HepG2 (cell line): ENCODE results near the gene SMAD3. TPM values are rescaled to one million over a fixed set of nuclear protein-coding genes. Genes with fewer than 3 reads are reported as not detected.

Experiments
- ARNT2 ChIP-seq: sonication (generic); formaldehyde crosslinking; IDR thresholded peaks from 2 replicates; pipeline ENCODE4 v1.8.0; 2022; ENCODE audit warnings: mild to moderate bottlenecking, low read depth, missing genetic modification reagents, moderate library complexity
- BCL6 ChIP-seq: IDR thresholded peaks from 2 replicates; pipeline ENCODE4 v1.6.1; 2016; ENCODE audit warnings: missing genetic modification reagents, missing compliant biosample characterization
- GFI1 ChIP-seq: sonication (generic); formaldehyde crosslinking; IDR thresholded peaks from 2 replicates; pipeline ENCODE4 v1.5.0; 2020; ENCODE audit warnings: missing genetic modification reagents, mild to moderate bottlenecking, borderline replicate concordance
- HDAC2 ChIP-seq: sonication (generic); formaldehyde crosslinking; IDR thresholded peaks from 2 replicates; pipeline ENCODE4 v1.4.0; 2020; ENCODE audit warnings: missing genetic modification reagents
- MAFF ChIP-seq: IDR thresholded peaks from 2 replicates; pipeline ENCODE4 v1.6.1; 2011; ENCODE audit warnings: low read depth, low read length, improper control_type of control experiment
- NRL ChIP-seq: sonication (generic); formaldehyde crosslinking; IDR thresholded peaks from 2 replicates; pipeline ENCODE4 v1.5.0; 2020; ENCODE audit warnings: missing genetic modification reagents, mild to moderate bottlenecking, moderate library complexity, borderline replicate concordance
- SNAI1 ChIP-seq: sonication (generic); formaldehyde crosslinking; IDR thresholded peaks from 2 replicates; pipeline ENCODE4 v1.5.0; 2020; ENCODE audit warnings: mild to moderate bottlenecking, missing genetic modification reagents, borderline replicate concordance
- SRSF4 ChIP-seq: fragments of 200-400 bp; formaldehyde crosslinking; IDR thresholded peaks from one replicate; pipeline ENCODE4 v1.6.1; 2018; ENCODE audit warnings: mild to moderate bottlenecking, low read depth, low read length, moderate library complexity; ENCODE audit not compliant: poor library complexity, severe bottlenecking
- WIZ ChIP-seq: sonication (generic); formaldehyde crosslinking; IDR thresholded peaks from 2 replicates; pipeline ENCODE4 v1.5.1; 2020; ENCODE audit warnings: mild to moderate bottlenecking, missing genetic modification reagents
- ZEB1 ChIP-seq: IDR thresholded peaks from 2 replicates; pipeline ENCODE4 v1.6.1; 2012; ENCODE audit warnings: mild to moderate bottlenecking, low read depth, inconsistent platforms; ENCODE audit not compliant: insufficient replicate concordance
- ZFAT ChIP-seq: sonication (generic); formaldehyde crosslinking; conservative IDR thresholded peaks from 2 replicates; pipeline ENCODE4 v1.8.1; 2023; ENCODE audit warnings: missing genetic modification reagents, inconsistent platforms
- ZFP37 ChIP-seq: sonication (generic); formaldehyde crosslinking; IDR thresholded peaks from 2 replicates; pipeline ENCODE4 v1.4.0; 2020; ENCODE audit warnings: missing genetic modification reagents, borderline replicate concordance
- ZNF17 ChIP-seq: sonication (generic); formaldehyde crosslinking; IDR thresholded peaks from 2 replicates; pipeline ENCODE4 v1.5.0; 2020; ENCODE audit warnings: mild to moderate bottlenecking, missing genetic modification reagents
- ZNF24 ChIP-seq: fragments of 450-650 bp; IDR thresholded peaks from 2 replicates; pipeline ENCODE4 v1.6.1; 2017; ENCODE audit warnings: antibody characterized with exemption, mild to moderate bottlenecking
- ZNF296 ChIP-seq: sonication (generic); formaldehyde crosslinking; conservative IDR thresholded peaks from 2 replicates; pipeline ENCODE4 v1.5.0; 2020; ENCODE audit warnings: mild to moderate bottlenecking, missing genetic modification reagents
- ZNF33B ChIP-seq: sonication (generic); formaldehyde crosslinking; IDR thresholded peaks from 2 replicates; pipeline ENCODE4 v1.5.1; 2020; ENCODE audit warnings: mild to moderate bottlenecking, missing genetic modification reagents
- ZNF547 ChIP-seq: sonication (generic); formaldehyde crosslinking; IDR thresholded peaks from 2 replicates; pipeline ENCODE4 v1.5.1; 2020; ENCODE audit warnings: mild to moderate bottlenecking, missing genetic modification reagents
- ZNF672 ChIP-seq: sonication (generic); formaldehyde crosslinking; IDR thresholded peaks from 2 replicates; pipeline ENCODE4 v1.8.1; 2022; ENCODE audit warnings: missing genetic modification reagents
- polyA plus RNA-seq, 8 experiments: library from polyadenylated mRNA; depleted of rRNA in 3 of 8; stranded (reverse) in 7 of 8; unstranded in 1 of 8; fragments of >200 nt; fragmentation: Illumina TruSeq in 4 of 8; extraction: Trizol in 4 of 8; gene quantifications; 2 replicates each; pipeline versions ENCODE4 v1.2.1 to v1.2.3, GENCODE V29; 2011 to 2016; ENCODE audit warnings: low read depth in 4 of 8, missing spikeins in 1 of 8, mixed read lengths in 1 of 8; ENCODE audit not compliant: insufficient read depth in 1 of 8
- total RNA-seq, 5 experiments: library from RNA; depleted of rRNA; stranded (reverse); fragments of >200 nt; fragmentation: Illumina TruSeq; extraction: Trizol; gene quantifications; 2 replicates each; pipeline ENCODE4 v1.2.3, GENCODE V29; 2016; ENCODE audit warnings: low read depth in 1 of 5
- TF ChIP-seq, protein P1 (sequence below): sonication (generic); formaldehyde crosslinking; IDR thresholded peaks from 2 replicates; pipeline ENCODE4 v1.5.0; 2020; ENCODE audit warnings: mild to moderate bottlenecking, missing genetic modification reagents, borderline replicate concordance

SMAD3 gene
- total and polyA plus RNA-seq, 2 of the 13 experiments (the other 11 are each of a cell fraction or from before 2014, with no cell fraction given), result 8.6 to 56.3 TPM

DNA sequence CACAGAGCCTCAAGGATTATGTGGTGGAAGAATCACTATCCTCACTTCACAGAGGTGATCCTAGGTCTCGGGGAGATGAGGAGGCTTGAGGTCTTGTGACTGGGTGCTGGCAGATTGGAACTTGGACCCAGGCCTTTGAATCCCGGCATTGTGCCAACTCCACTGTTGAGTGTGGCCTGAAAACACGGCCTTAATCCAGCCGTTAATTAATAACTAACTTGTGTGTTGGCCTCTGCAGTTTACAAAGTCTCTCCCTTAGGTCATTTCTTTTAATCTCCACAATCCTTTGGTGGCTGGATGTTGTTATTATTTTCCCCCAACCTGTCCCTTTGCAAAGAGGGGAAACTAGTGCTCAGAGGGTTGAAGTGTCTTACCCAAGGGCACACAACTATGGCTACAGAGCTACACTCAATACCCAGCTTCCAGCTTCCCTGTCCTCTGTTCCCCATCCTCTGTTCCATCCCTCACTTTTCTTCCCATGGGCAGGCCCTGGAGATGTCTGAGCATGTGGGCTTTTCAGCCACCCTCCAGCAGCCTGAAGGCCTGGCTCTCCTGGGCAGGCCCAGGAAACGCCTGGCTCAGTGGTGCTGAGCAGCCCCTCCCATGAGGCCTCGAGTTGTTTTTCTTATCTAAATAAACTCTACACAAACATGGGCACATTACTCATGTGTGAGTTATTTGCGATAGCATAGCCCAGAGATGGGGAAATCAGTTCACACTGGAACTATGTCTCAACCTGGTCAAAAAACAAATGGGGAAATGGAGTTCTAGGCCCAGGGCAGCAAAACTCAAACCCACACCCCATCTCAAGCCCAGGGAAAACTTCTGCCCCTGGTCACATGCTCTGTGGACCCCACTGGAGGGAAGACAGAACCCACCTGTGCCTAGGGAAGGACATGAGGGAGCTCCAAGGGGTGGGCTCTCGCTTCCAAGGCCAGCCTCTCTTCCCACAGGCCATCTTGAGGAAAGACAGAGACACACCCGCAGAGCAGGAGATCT lies 16.8 kb upstream of the SMAD3 start (continued):
- TF ChIP-seq, protein P1, sequence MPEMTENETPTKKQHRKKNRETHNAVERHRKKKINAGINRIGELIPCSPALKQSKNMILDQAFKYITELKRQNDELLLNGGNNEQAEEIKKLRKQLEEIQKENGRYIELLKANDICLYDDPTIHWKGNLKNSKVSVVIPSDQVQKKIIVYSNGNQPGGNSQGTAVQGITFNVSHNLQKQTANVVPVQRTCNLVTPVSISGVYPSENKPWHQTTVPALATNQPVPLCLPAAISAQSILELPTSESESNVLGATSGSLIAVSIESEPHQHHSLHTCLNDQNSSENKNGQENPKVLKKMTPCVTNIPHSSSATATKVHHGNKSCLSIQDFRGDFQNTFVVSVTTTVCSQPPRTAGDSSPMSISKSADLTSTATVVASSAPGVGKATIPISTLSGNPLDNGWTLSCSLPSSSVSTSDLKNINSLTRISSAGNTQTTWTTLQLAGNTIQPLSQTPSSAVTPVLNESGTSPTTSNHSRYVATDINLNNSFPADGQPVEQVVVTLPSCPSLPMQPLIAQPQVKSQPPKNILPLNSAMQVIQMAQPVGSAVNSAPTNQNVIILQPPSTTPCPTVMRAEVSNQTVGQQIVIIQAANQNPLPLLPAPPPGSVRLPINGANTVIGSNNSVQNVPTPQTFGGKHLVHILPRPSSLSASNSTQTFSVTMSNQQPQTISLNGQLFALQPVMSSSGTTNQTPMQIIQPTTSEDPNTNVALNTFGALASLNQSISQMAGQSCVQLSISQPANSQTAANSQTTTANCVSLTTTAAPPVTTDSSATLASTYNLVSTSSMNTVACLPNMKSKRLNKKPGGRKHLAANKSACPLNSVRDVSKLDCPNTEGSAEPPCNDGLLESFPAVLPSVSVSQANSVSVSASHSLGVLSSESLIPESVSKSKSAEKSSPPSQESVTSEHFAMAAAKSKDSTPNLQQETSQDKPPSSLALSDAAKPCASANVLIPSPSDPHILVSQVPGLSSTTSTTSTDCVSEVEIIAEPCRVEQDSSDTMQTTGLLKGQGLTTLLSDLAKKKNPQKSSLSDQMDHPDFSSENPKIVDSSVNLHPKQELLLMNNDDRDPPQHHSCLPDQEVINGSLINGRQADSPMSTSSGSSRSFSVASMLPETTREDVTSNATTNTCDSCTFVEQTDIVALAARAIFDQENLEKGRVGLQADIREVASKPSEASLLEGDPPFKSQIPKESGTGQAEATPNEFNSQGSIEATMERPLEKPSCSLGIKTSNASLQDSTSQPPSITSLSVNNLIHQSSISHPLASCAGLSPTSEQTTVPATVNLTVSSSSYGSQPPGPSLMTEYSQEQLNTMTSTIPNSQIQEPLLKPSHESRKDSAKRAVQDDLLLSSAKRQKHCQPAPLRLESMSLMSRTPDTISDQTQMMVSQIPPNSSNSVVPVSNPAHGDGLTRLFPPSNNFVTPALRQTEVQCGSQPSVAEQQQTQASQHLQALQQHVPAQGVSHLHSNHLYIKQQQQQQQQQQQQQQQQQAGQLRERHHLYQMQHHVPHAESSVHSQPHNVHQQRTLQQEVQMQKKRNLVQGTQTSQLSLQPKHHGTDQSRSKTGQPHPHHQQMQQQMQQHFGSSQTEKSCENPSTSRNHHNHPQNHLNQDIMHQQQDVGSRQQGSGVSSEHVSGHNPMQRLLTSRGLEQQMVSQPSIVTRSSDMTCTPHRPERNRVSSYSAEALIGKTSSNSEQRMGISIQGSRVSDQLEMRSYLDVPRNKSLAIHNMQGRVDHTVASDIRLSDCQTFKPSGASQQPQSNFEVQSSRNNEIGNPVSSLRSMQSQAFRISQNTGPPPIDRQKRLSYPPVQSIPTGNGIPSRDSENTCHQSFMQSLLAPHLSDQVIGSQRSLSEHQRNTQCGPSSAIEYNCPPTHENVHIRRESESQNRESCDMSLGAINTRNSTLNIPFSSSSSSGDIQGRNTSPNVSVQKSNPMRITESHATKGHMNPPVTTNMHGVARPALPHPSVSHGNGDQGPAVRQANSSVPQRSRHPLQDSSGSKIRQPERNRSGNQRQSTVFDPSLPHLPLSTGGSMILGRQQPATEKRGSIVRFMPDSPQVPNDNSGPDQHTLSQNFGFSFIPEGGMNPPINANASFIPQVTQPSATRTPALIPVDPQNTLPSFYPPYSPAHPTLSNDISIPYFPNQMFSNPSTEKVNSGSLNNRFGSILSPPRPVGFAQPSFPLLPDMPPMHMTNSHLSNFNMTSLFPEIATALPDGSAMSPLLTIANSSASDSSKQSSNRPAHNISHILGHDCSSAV, result no peak
- TF ChIP-seq ZNF17 (CRISPR knock-in tag), result no peak
- no peak for TF ChIP-seq ZNF296 (CRISPR knock-in tag)
- no peak for TF ChIP-seq SNAI1 (CRISPR knock-in tag)
- 0 out of 2 replicates have a peak, but pooled peaks have one; percentile 18 for TF ChIP-seq ZNF24
- TF ChIP-seq ZFP37, result peak; percentile 67; the same call in 1 of the 2 replicates
- no peak for TF ChIP-seq ZNF672
- TF ChIP-seq GFI1 (CRISPR knock-in tag), result peak; percentile 68
- no peak for TF ChIP-seq ZNF33B (CRISPR knock-in tag)
- no peak for TF ChIP-seq ZFAT (CRISPR knock-in tag)
- TF ChIP-seq ZEB1, result peak; percentile 41
- TF ChIP-seq ARNT2 (CRISPR knock-in tag), result no peak; the same call in 1 of the 2 replicates
- TF ChIP-seq NRL, result 0 out of 2 replicates have a peak, but pooled peaks have one; percentile 34
- no peak for TF ChIP-seq SRSF4
- TF ChIP-seq ZNF547, result no peak
- 0 out of 2 replicates have a peak, but pooled peaks have one; percentile 13 for TF ChIP-seq MAFF
- TF ChIP-seq BCL6 (CRISPR knock-in tag), result peak; percentile 70
- TF ChIP-seq WIZ (CRISPR knock-in tag), result no peak; the same call in 1 of the 2 replicates
- TF ChIP-seq HDAC2 (CRISPR knock-in tag), result peak; percentile 74
